ENCODE measurements around the gene FOS.
"Not testable (repeated sequence)": the region's sequence is repeated elsewhere in the genome, so short reads cannot be mapped to it uniquely, and the experiment has no call there.

The FOS gene

DNA sequence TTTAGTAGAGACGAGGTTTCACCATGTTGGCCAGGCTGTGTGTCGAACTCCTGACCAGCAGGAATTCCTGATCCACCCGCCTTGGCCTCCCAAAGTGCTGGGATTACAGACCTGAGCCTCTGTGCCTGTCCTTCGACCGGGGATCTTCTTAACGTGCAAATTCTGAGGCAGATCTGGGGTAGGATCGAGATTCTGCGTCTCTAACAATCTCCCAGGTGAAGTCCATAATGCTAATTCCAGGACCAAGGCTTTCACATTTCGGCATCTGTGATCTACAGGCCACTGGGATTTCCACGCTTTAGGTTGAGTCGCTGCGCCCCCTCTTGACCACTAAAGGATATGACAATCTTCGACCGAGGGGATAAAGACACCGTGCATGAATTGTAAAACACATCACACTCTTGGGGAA, 24.8 kb downstream of the FOS start:
- Histone ChIP-seq H3K36me3 (ENCODE audit: control insufficient read depth in 2 of 2, insufficient read depth in 1 of 2, low read length in 2 of 2) (no peaks in the 10 kb centered on the region), H3K4me1 (ENCODE audit: control insufficient read depth, insufficient read depth, low read length) (no peaks in the 10 kb centered on the region), H3K9me3 (ENCODE audit: control insufficient read depth, insufficient read depth, low read depth, low read length) (no peaks in the 10 kb centered on the region), H3K4me3 (ENCODE audit: low read depth, low read length) (no peak overlapping the region), H3K27ac (ENCODE audit: extremely low read depth, low read depth, low read length) (no peak overlapping the region)
- POLR2A ChIA-PET, result no interaction called here
- TF ChIP-seq ZNF585B (tag by site-specific recombination; IDR thresholded peaks at IDR 0.05) (peak; percentile 37), ZNF654 (tag by site-specific recombination; IDR thresholded peaks at IDR 0.05; ENCODE audit: low read depth) (peak; percentile 89), ZNF214 (tag by site-specific recombination; IDR thresholded peaks at IDR 0.05; ENCODE audit: borderline replicate concordance) (no peak), ZNF23 (tag by site-specific recombination; IDR thresholded peaks at IDR 0.05; ENCODE audit: borderline replicate concordance) (no peak), ZNF600 (tag by site-specific recombination; IDR thresholded peaks at IDR 0.05) (peak; percentile 96), ZNF510 (tag by site-specific recombination; IDR thresholded peaks at IDR 0.05; ENCODE audit: insufficient replicate concordance) (no peak), TCF7L2 (IDR thresholded peaks at IDR 0.05; ENCODE audit: borderline replicate concordance, low read depth, low read length) (peak; percentile 61; the same call in 1 of the 2 replicates), ZNF660 (tag by site-specific recombination; IDR thresholded peaks at IDR 0.05) (0 out of 2 replicates have a peak, but pooled peaks have one; percentile 26), ZBTB17 (tag by site-specific recombination; IDR thresholded peaks at IDR 0.05) (peak; percentile 89)
- TF ChIP-seq, protein P1, sequence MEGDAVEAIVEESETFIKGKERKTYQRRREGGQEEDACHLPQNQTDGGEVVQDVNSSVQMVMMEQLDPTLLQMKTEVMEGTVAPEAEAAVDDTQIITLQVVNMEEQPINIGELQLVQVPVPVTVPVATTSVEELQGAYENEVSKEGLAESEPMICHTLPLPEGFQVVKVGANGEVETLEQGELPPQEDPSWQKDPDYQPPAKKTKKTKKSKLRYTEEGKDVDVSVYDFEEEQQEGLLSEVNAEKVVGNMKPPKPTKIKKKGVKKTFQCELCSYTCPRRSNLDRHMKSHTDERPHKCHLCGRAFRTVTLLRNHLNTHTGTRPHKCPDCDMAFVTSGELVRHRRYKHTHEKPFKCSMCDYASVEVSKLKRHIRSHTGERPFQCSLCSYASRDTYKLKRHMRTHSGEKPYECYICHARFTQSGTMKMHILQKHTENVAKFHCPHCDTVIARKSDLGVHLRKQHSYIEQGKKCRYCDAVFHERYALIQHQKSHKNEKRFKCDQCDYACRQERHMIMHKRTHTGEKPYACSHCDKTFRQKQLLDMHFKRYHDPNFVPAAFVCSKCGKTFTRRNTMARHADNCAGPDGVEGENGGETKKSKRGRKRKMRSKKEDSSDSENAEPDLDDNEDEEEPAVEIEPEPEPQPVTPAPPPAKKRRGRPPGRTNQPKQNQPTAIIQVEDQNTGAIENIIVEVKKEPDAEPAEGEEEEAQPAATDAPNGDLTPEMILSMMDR (tag by site-specific recombination; IDR thresholded peaks at IDR 0.05), result peak; percentile 38; the same call in 1 of the 2 replicates
- TF ChIP-seq, protein P2, sequence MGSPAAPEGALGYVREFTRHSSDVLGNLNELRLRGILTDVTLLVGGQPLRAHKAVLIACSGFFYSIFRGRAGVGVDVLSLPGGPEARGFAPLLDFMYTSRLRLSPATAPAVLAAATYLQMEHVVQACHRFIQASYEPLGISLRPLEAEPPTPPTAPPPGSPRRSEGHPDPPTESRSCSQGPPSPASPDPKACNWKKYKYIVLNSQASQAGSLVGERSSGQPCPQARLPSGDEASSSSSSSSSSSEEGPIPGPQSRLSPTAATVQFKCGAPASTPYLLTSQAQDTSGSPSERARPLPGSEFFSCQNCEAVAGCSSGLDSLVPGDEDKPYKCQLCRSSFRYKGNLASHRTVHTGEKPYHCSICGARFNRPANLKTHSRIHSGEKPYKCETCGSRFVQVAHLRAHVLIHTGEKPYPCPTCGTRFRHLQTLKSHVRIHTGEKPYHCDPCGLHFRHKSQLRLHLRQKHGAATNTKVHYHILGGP (tag by site-specific recombination; IDR thresholded peaks at IDR 0.05), result no peak
- TF ChIP-seq, protein P3, sequence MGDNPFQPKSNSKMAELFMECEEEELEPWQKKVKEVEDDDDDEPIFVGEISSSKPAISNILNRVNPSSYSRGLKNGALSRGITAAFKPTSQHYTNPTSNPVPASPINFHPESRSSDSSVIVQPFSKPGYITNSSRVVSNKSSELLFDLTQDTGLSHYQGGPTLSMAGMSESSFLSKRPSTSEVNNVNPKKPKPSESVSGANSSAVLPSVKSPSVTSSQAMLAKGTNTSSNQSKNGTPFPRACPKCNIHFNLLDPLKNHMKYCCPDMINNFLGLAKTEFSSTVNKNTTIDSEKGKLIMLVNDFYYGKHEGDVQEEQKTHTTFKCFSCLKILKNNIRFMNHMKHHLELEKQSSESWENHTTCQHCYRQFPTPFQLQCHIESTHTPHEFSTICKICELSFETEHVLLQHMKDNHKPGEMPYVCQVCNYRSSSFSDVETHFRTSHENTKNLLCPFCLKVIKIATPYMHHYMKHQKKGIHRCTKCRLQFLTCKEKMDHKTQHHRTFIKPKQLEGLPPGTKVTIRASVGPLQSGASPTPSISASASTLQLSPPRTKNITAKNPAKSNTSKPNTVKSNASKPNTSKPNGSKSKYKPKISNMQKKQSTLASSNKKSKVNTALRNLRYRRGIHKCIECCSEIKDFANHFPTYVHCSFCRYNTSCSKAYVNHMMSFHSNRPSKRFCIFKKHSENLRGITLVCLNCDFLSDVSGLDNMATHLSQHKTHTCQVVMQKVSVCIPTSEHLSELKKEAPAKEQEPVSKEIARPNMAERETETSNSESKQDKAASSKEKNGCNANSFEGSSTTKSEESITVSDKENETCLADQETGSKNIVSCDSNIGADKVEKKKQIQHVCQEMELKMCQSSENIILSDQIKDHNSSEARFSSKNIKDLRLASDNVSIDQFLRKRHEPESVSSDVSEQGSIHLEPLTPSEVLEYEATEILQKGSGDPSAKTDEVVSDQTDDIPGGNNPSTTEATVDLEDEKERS (tag by site-specific recombination; IDR thresholded peaks at IDR 0.05), result no peak
- CTCF ChIA-PET, result interaction anchor here (0.6 to 8.0 kb wide), 19 partner anchors 8 to 986 kb away, joined by 3 to 101 read pairs (median 5); no protein-coding TSS in a partner anchor

DNA sequence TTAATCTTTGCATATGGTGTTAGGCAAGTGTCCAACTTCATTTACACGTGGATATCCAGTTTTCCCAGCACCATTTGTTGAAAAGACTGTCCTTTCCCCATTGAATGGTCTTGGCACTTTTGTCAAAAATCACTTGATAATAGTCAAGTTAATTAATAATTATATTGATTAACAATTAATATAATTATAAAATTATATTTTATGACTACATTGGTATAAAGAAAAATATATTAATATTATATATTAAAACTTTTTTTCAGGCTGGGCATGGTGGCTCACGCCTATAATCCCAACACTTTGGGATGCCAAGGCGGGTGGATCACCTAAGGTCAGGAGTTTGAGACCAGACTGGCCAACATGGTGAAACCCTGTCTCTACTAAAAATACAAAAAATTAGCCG, 27.8 kb downstream of the FOS start:
- H3K4me3 ChIP-seq (ENCODE audit: low read depth, low read length); POLR2A ChIA-PET; H3K9me3 ChIP-seq (ENCODE audit: control insufficient read depth, insufficient read depth, low read depth, low read length); H3K36me3 ChIP-seq (ENCODE audit: control insufficient read depth in 2 of 2, insufficient read depth in 1 of 2, low read length in 2 of 2); H3K4me1 ChIP-seq (ENCODE audit: control insufficient read depth, insufficient read depth, low read length); H3K27ac ChIP-seq (ENCODE audit: extremely low read depth, low read depth, low read length): not testable (repeated sequence)
- CTCF ChIA-PET, result interaction anchor here (0.6 to 8.0 kb wide), 11 partner anchors 14 to 430 kb away, joined by 3 to 101 read pairs (median 4); no protein-coding TSS in a partner anchor

DNA sequence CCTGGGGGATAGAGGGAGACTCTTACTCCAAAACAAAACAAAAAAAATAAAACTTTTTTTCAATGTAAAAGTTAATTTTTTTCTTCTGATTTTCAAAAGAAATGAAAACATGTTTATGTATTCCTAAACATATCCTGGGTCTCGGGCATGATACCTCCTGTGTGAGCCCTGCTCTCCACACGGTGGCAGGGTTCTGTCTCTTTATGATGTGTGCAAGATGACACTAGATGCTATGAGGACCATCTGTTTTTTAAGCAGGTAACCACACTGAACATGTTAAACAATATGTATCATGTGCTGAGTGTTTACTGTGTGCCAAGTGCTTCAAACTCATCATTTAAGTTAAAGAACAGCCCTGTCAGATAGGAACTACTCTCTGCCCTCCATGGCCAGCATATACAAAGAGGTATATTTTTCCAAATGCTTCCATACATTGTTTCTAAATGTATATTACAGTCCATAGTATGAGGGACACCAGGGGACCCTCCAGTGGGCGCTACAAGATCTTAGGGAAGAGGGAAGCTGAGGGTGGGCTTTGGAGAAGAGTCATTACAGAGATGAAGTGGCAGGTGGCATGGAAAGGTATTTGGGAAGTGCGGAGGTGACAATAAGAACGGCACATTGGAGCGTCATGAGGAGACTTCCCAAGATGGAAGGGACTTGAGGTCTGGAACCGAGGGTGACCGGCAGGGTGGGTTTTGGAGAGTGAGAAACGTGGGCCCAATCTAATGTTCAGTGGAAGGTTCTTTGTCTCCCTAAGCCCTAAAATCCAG, 28.5 kb downstream of the FOS start:
- H3K27ac ChIP-seq (ENCODE audit: extremely low read depth, low read depth, low read length), result no peak overlapping the region

More for the DNA sequence above, 28.5 kb downstream of the FOS start:
- Histone ChIP-seq H3K4me1 (ENCODE audit: control insufficient read depth, insufficient read depth, low read length) (0 out of 2 replicates have a peak, but pooled peaks cover 2% of the 10 kb centered on the region), H3K4me3 (ENCODE audit: low read depth, low read length) (no peak overlapping the region), H3K9me3 (ENCODE audit: control insufficient read depth, insufficient read depth, low read depth, low read length) (no peaks in the 10 kb centered on the region), H3K36me3 (ENCODE audit: control insufficient read depth in 2 of 2, insufficient read depth in 1 of 2, low read length in 2 of 2) (no peaks in the 10 kb centered on the region)
- TF ChIP-seq ZNF350 (tag by site-specific recombination; IDR thresholded peaks at IDR 0.05) (no peak), ZNF654 (tag by site-specific recombination; IDR thresholded peaks at IDR 0.05; ENCODE audit: low read depth) (peak; percentile 17)
- POLR2A ChIA-PET, result no interaction called here
- CTCF ChIA-PET, result interaction anchor here (0.6 to 8.0 kb wide), 19 partner anchors 13 to 299 kb away, joined by 3 to 101 read pairs (median 4); no protein-coding TSS in a partner anchor
